GM18868 (cell line): ENCODE results near the gene MCF2L.

ENCODE experiments used
- ATAC-seq: cut with Tn5 transposase; IDR thresholded peaks from one replicate; pipeline ENCODE4 v1.9.1; 2021; ENCODE audit warnings: mild to moderate bottlenecking, moderate library complexity; ENCODE audit not compliant: unreplicated experiment

MCF2L gene

GRCh38 chr13:112979406-112979902 lies 10.4 kb downstream of the MCF2L start:
- no peak for ATAC-seq

- ATAC-seq = no peak
Measured at GRCh38 chr13:112980434-112980833, 11.4 kb downstream of the MCF2L start.

GRCh38 chr13:112981451-112981850 lies 12.4 kb downstream of the MCF2L start:
- ATAC-seq = no peak

- ATAC-seq = no peak
Measured at GRCh38 chr13:112982281-112983041, 13.4 kb downstream of the MCF2L start.

- ATAC-seq = no peak
Measured at GRCh38 chr13:112983042-112983305, 14.0 kb downstream of the MCF2L start.

GRCh38 chr13:112983428-112984196 lies 14.6 kb downstream of the MCF2L start:
- no peak for ATAC-seq

DNA sequence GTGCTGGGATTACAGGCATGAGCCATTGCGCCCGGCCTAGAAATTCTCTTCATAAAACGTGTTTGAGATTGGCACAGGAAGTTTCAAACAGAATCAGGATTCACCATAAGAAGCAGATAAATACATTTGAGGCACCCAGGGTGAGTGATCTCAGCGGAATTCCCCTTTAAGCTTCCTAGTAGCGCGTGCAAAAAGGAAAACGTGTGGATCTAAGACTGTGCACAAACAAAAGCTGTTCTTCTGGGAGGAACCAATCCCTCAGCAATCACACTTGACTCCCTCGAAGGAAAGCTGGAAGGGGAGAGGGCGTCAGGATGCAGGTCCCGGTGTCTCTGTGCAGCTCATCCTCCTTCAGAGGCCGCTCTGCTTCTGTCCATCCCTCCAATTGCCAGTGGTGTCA lies 15.5 kb downstream of the MCF2L start:
- no peak for ATAC-seq

- ATAC-seq = no peak
Measured at GRCh38 chr13:112984954-112985802, 16.2 kb downstream of the MCF2L start.

- no peak for ATAC-seq
Measured at GRCh38 chr13:112985803-112986408, 16.9 kb downstream of the MCF2L start.

DNA sequence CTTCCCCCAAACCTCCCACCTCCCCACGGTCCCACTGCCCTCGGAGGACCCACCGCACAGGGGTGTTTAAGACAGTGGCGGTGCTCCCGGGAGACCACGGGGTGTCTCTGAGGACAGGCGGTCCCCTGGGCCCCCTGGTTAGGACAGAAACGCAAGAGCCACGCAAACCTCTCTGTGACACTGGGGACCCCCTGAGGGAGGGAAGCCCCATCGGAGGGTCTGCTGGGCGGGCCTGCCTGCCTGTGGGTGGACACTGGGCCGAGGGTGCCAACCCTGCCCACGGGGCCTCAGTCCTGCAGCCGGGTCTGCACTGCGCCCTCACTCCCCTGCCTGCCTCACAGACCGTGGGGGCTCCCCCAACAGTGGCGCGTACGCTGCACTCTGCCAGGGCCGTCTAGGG lies 17.5 kb downstream of the MCF2L start:
- ATAC-seq = no peak

- ATAC-seq = no peak
Measured at GRCh38 chr13:112986946-112987681, 18.1 kb downstream of the MCF2L start.

- ATAC-seq = no peak
Measured at GRCh38 chr13:112987682-112988024, 18.6 kb downstream of the MCF2L start.

GRCh38 chr13:112990783-112991182 lies 21.8 kb downstream of the MCF2L start:
- ATAC-seq = no peak

GRCh38 chr13:112991609-112992008 lies 22.6 kb downstream of the MCF2L start:
- no peak for ATAC-seq

GRCh38 chr13:112992931-112993680 lies 24.1 kb downstream of the MCF2L start:
- ATAC-seq = no peak

GRCh38 chr13:112994084-112994780 lies 25.2 kb downstream of the MCF2L start:
- no peak for ATAC-seq

GRCh38 chr13:112994781-112995355 lies 25.9 kb downstream of the MCF2L start:
- ATAC-seq = no peak

GRCh38 chr13:112995395-112996191 lies 26.6 kb downstream of the MCF2L start:
- ATAC-seq = no peak
